HT1080 (cell line): Measurements from ENCODE around the gene PLEKHA4. TPM values are rescaled to one million over a fixed set of nuclear protein-coding genes. Genes with fewer than 3 reads are reported as not detected.
A peak's percentile ranks its signal among the peaks of the same experiment; 100 is the strongest.
"Not testable (repeated sequence)": the region's sequence is repeated elsewhere in the genome, so short reads cannot be mapped to it uniquely, and the experiment has no call there.

Experiments used
- DNase-seq: peaks from one replicate; pipeline ENCODE4 v3.0.0-alpha.2; 2015; ENCODE audit warnings: low read depth
- small RNA-seq: library from RNA; depleted of rRNA; stranded (forward); fragments of <200 nt; gene quantifications from one replicate; pipeline ENCODE3, GENCODE V24; 2014
- total RNA-seq: library from RNA; depleted of rRNA; stranded (reverse); fragments of >200 nt; shearing (Covaris generic); gene quantifications from 2 replicates; pipeline ENCODE4 v1.2.3, GENCODE V29; 2014; rRNA removed

The PLEKHA4 gene
- total RNA-seq, 1 experiment from 2014 or later = 0.31 TPM

DNA sequence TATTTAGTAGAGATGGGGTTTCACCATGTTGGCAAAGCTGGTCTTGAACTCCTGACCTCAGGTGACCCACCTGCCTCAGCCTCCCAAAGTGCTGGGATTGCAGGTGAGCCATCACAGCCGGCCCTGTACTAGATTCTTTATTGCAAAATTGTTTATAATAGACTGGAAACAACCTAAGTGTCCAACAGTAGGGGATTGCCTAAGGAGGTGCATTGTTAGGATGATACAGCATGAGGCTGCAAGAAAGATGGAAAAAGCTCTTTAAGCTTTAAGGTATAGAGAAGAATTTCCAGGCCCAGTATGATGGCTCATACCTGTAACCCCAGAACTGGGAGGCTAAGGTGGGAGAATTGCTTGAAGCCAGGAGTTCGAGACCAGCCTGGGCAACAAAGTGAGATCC lies 65.8 kb downstream of the PLEKHA4 start:
- no peak for DNase-seq

DNA sequence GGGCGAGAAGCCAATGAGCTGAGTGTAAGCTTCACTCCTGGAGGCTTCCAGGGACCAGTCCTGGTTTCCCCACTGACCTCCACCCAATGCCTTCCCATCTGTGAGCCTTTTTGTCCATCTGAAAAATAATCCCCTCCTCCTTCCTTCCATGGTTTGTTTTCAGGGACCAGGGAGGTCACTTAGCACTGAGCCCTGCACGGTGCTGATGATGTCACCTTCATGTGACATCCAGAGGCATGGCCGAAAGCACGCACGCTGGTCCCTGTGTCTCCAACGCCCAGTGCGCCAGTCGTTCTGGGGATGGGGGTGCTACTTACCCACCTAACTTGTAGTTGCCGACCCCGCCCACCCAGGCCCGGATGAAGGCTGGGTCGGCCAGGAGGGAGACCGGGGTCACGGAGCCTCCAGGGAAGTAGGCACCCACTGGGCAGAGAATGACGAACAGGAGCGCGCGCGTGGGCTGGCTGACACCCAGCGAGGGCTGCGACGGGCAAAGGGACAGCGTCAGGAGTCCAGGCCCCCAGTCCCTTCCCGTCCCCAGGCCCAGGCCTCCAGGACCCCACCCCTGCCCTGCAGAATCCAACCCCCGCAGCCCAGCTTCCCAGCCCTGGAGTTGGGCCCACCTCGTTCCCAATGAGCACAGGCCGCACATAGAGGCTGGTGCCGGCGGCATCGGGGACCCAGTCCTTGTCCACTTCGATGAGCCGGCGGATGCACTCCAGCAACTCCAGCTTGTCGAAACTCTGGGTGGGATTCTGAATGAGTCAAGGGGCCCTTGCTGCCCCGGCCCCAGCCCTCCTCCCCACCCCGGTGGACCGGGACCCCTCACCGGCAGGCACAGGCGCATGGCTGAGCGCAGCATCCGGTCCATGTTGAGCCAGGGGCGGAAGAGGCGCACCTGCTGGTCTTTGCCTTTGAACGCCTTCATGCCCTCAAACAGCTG lies 68.8 kb downstream of the PLEKHA4 start:
- DNase-seq = no peak

DNA sequence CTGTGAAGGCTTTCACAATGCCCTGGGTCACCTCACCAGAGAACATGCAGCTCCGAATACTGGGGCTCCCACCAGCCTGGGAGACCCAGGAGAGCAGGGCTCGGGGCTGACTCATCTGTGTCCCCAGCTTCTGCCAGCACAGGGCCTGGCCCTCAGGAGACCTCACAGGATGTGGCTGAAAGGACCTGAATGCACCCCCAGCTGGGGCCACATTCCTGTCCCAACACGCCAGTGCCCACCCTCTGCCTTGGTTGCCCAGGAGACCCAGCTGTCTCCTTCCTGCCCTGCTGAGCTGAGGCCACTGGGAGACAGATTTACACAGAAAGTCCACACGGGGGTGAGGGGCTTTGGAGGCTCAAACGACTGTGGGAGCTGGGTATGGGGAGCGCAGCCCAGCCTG lies 69.5 kb downstream of the PLEKHA4 start:
- DNase-seq = no peak

DNA sequence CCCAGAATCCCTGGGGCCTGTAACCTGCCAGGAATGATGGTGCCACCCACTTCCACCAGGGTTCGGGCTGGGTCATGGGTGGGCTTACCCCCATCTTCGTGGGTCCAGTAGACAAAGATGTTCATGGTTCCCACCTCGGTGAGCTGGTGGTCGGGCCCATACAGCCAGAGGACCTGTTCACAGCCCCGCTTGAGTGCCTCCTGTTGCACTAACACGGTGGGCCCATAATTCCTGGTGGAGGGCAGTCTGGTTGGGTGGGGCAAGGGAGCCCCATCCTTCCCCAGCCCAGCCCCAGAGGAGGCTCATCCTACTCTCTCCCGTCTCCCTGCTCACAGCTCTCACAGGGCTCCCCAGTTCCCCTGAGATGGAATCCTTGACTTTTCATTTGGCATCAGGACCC lies 71.3 kb downstream of the PLEKHA4 start:
- no peak for DNase-seq

- no peak for DNase-seq
Measured at GRCh38 chr19:48796298-48797083, 71.9 kb downstream of the PLEKHA4 start.

DNA sequence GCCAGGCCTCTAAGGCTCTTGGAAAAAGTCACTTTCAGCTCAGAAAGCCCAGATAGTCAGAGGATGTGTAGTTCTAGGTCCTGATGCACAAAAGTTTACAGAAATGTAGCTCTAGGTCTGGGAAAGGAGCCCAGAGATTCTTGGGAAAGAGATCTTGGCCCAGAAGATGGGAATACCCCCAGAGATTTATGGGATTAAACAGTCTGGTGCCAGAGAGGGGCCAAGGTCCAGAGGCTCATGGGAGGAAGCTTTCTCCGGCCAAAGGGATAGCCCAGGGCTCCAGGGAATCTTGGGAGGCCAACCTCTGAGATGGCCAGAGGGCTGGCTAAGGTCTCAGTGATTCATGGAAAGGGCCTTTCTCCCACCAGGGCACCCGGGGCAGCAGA lies 72.7 kb downstream of the PLEKHA4 start:
- DNase-seq = no peak

- peak; percentile 91 for DNase-seq
Measured at GRCh38 chr19:48795055-48795684, 73.2 kb downstream of the PLEKHA4 start.

DNA sequence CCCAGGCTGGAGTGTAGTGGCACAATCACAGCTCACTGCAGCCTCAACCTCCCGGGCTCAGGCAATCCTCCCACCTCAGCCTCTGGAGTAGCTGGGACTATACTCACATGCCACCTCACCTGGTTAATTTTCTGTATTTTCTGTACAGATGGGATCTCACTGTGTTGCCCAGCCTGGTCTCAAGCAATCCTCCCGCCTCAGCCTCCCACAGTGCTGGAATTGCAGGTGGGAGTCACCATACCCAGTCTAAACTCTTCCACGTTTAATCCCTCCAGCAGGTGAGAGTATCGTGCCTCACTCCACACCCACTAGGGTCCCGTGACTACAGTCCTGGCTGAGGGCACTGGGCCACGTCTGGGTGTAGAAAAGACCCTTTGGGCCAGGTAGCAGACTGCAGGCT lies 74.1 kb downstream of the PLEKHA4 start:
- DNase-seq = no peak

DNA sequence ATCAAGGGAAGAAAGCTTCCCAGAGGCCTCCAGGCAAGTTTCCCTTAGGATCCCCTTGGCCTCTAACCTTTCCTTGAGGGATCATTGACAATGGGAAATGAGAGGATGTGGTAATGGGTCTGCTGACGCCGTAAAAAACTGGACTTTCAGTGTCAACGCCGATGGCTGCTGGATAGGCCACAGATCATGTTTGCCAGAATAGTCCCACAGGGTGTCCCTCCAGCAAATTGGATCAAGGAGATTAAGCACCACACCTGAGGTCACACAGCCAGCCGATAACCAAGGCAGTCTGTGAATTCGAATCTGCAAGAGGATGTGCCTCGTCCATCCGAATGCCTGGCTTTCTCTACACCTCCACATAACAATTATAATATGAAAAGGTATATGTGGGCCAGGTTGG lies 75.1 kb downstream of the PLEKHA4 start:
- no peak for DNase-seq

DNA sequence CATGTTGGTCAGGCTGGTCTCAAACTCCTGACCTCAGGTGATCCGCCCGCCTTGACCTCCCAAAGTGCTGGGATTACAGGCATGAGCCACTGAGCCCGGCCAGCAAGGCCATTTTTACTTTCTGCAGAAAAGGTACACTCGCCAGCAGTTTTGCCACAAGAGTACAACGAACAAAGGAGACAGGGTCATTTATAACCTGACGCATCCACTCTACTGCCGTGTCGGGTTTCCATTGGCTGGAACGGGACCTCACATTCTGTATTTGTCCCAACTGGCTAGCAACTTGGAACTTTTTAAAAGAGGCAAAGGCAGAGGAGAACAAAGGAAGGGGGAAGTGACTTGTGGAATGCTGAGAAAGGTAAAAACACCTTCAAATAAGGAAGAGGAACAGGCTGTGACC lies 81.1 kb downstream of the PLEKHA4 start:
- DNase-seq = not testable (repeated sequence)

Small RNA genes within 50 kb of the gene (small RNA-seq; reads per million reads assigned to genes)
- not detected for gene RNU6-317P

Other genes starting within 250 kb of the PLEKHA4 start
- 2,830 and 3,901 TPM in 2 replicates for gene RPL18, start 249.4 kb downstream of the PLEKHA4 start, total RNA-seq
- 15.9 and 16.5 TPM in 2 replicates for gene SPHK2, start 249.1 kb downstream of the PLEKHA4 start, total RNA-seq
- gene DBP, start 231.2 kb downstream of the PLEKHA4 start, total RNA-seq = 10.3 and 11.1 TPM in 2 replicates
- gene CA11, start 222.4 kb downstream of the PLEKHA4 start, total RNA-seq = 0.77 and 1.4 TPM in 2 replicates
- not detected in 2 replicates for gene NTN5, start 195.6 kb downstream of the PLEKHA4 start, total RNA-seq
- gene FUT2, start 172.6 kb downstream of the PLEKHA4 start, total RNA-seq = not detected in 2 replicates
- gene MAMSTR, start 148.9 kb downstream of the PLEKHA4 start, total RNA-seq = 0.35 TPM in 1 of 2 replicates, not detected in the other
- not detected in 2 replicates for gene RASIP1, start 128.0 kb downstream of the PLEKHA4 start, total RNA-seq
- not detected in 2 replicates for gene IZUMO1, start 121.7 kb downstream of the PLEKHA4 start, total RNA-seq
- 0.10 TPM in 1 of 2 replicates, not detected in the other for gene FUT1, start 116.0 kb downstream of the PLEKHA4 start, total RNA-seq
- gene FGF21, start 113.1 kb downstream of the PLEKHA4 start, total RNA-seq = not detected in 2 replicates
- gene BCAT2, start 57.6 kb downstream of the PLEKHA4 start, total RNA-seq = 54.2 and 60.6 TPM in 2 replicates
- not detected in 2 replicates for gene HSD17B14, start 32.1 kb downstream of the PLEKHA4 start, total RNA-seq
- gene PPP1R15A, start 3.8 kb upstream of the PLEKHA4 start, total RNA-seq = 44.3 and 49.4 TPM in 2 replicates
- gene TULP2, start 30.1 kb upstream of the PLEKHA4 start, total RNA-seq = not detected in 2 replicates
- 107 and 146 TPM in 2 replicates for gene NUCB1, start 31.7 kb upstream of the PLEKHA4 start, total RNA-seq
- gene DHDH, start 65.1 kb upstream of the PLEKHA4 start, total RNA-seq = 0.57 TPM in 1 of 2 replicates, not detected in the other
- 198 and 273 TPM in 2 replicates for gene BAX, start 86.3 kb upstream of the PLEKHA4 start, total RNA-seq
- 4,284 and 5,930 TPM in 2 replicates for gene FTL, start 96.7 kb upstream of the PLEKHA4 start, total RNA-seq
- gene GYS1, start 124.7 kb upstream of the PLEKHA4 start, total RNA-seq = 35.2 and 46.1 TPM in 2 replicates
- 498 and 522 TPM in 2 replicates for gene RUVBL2, start 125.3 kb upstream of the PLEKHA4 start, total RNA-seq
- gene LHB, start 148.5 kb upstream of the PLEKHA4 start, total RNA-seq = not detected in 2 replicates
- not detected in 2 replicates for gene CGB3, start 155.7 kb upstream of the PLEKHA4 start, total RNA-seq
- 0.71 TPM in 1 of 2 replicates, not detected in the other for gene CGB2, start 163.3 kb upstream of the PLEKHA4 start, total RNA-seq
- gene CGB1, start 168.3 kb upstream of the PLEKHA4 start, total RNA-seq = not detected in 2 replicates
- 0.16 and 0.67 TPM in 2 replicates for gene CGB5, start 175.2 kb upstream of the PLEKHA4 start, total RNA-seq
- gene CGB8, start 180.5 kb upstream of the PLEKHA4 start, total RNA-seq = 5.8 and 11.3 TPM in 2 replicates
- 0.10 and 0.61 TPM in 2 replicates for gene CGB7, start 189.1 kb upstream of the PLEKHA4 start, total RNA-seq
- not detected in 2 replicates for gene NTF4, start 196.2 kb upstream of the PLEKHA4 start, total RNA-seq
- gene KCNA7, start 204.1 kb upstream of the PLEKHA4 start, total RNA-seq = not detected in 2 replicates
- 265 and 348 TPM in 2 replicates for gene SNRNP70, start 216.8 kb upstream of the PLEKHA4 start, total RNA-seq
- 2.6 and 3.2 TPM in 2 replicates for gene LIN7B, start 245.8 kb upstream of the PLEKHA4 start, total RNA-seq